Nephron progenitor cell (in vitro differentiated cells): Measurements from ENCODE around the gene SPATC1L.

Experiments
- DNase-seq: peaks from one replicate; pipeline ENCODE4 v3.0.0; 2021
- H3K27ac Mint-ChIP-seq: 2 replicates; pipeline ENCODE4 v1.8.0; 2021; ENCODE audit warnings: mild to moderate bottlenecking, moderate library complexity, mixed read lengths
- H3K27me3 Mint-ChIP-seq: 2 replicates; pipeline ENCODE4 v1.8.0; 2021; ENCODE audit warnings: mild to moderate bottlenecking, low read depth, mixed read lengths; ENCODE audit not compliant: poor library complexity
- H3K36me3 Mint-ChIP-seq: 2 replicates; pipeline ENCODE4 v1.8.0; 2021; ENCODE audit warnings: low read depth, mixed read lengths
- H3K4me1 Mint-ChIP-seq: 2 replicates; pipeline ENCODE4 v1.8.0; 2021; ENCODE audit warnings: mixed read lengths
- H3K4me3 Mint-ChIP-seq: 2 replicates; pipeline ENCODE4 v1.8.0; 2021; ENCODE audit warnings: mild to moderate bottlenecking, moderate library complexity, mixed read lengths
- H3K9me3 Mint-ChIP-seq: 2 replicates; pipeline ENCODE4 v1.8.0; 2021; ENCODE audit warnings: mild to moderate bottlenecking, moderate library complexity, mixed read lengths
- TF ChIP-seq, protein P1 (sequence below): fragments of 200-600 bp; sonication (generic); IDR thresholded peaks from 2 replicates; pipeline ENCODE4 v1.5.0; 2021; ENCODE audit warnings: antibody characterized with exemption

Gene SPATC1L

DNA sequence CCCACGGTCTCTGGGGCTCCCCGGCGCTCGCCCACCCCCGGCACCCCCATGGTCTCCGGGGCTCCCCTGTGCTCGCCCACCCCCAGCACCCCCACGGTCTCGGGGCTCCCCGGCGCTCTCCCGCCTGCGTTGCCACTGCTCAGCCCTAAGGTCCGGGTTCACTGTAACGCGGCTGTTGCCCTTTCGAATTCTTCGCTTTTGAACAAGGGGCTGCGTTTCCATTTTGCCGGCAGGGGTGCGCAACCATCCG, 23.7 kb downstream of the SPATC1L start:
- peaks cover 18% of the 10 kb centered on the region for H3K4me1 Mint-ChIP-seq
- H3K36me3 Mint-ChIP-seq = peaks cover 39% of the 10 kb centered on the region
- DNase-seq = no peak
- peaks cover 14% of the 10 kb centered on the region for H3K9me3 Mint-ChIP-seq
- H3K27ac Mint-ChIP-seq = no peak overlapping the region
- no peaks in the 10 kb centered on the region for H3K27me3 Mint-ChIP-seq
- no peak overlapping the region for H3K4me3 Mint-ChIP-seq
- TF ChIP-seq, protein P1, sequence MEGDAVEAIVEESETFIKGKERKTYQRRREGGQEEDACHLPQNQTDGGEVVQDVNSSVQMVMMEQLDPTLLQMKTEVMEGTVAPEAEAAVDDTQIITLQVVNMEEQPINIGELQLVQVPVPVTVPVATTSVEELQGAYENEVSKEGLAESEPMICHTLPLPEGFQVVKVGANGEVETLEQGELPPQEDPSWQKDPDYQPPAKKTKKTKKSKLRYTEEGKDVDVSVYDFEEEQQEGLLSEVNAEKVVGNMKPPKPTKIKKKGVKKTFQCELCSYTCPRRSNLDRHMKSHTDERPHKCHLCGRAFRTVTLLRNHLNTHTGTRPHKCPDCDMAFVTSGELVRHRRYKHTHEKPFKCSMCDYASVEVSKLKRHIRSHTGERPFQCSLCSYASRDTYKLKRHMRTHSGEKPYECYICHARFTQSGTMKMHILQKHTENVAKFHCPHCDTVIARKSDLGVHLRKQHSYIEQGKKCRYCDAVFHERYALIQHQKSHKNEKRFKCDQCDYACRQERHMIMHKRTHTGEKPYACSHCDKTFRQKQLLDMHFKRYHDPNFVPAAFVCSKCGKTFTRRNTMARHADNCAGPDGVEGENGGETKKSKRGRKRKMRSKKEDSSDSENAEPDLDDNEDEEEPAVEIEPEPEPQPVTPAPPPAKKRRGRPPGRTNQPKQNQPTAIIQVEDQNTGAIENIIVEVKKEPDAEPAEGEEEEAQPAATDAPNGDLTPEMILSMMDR = no peak

DNA sequence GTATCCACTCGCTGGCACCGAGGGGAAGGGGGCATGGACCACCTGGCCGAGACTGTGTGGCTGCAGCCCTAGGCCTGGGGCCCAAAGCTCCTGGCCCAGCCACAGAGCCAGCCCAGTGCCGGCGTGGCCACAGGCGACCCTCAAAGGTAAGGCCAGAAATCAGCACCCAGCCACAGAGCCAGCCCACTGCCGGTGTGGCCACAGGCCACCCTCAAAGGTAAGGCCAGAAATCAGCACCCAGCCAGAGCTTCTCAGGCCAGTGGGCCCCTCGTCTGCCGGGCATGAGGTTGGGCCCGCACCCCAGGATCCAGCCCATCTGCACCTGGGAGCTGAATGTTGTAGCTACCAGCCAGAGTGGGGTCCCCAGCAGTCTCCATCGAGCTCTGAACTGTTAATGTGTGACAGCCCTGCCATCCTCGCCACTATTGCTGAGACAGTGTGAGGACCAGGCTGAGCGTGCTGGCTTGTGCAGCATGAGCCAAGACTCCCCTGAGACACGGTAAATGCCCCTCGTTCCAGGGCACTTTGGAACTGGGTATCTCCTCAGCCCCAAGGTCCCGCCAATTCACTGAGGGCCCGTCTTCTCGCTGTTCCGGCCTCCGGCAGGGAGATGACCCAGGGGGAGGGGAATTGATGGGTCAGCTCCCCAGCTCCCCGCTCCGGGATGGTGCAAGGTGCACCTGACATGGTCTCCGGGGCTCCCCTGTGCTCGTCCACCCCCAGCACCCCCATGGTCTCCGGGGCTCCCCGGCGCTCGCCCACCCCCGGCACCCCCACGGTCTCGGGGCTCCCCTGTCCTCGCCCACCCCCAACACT, 24.2 kb downstream of the SPATC1L start:
- no peak for DNase-seq
- peaks cover 33% of the 10 kb centered on the region for H3K36me3 Mint-ChIP-seq
- TF ChIP-seq, protein P1 = no peak
- H3K27me3 Mint-ChIP-seq = no peaks in the 10 kb centered on the region
- peaks cover 14% of the 10 kb centered on the region for H3K9me3 Mint-ChIP-seq
- peaks cover 23% of the 10 kb centered on the region for H3K4me1 Mint-ChIP-seq
- H3K4me3 Mint-ChIP-seq = no peak overlapping the region
- no peak overlapping the region for H3K27ac Mint-ChIP-seq

DNA sequence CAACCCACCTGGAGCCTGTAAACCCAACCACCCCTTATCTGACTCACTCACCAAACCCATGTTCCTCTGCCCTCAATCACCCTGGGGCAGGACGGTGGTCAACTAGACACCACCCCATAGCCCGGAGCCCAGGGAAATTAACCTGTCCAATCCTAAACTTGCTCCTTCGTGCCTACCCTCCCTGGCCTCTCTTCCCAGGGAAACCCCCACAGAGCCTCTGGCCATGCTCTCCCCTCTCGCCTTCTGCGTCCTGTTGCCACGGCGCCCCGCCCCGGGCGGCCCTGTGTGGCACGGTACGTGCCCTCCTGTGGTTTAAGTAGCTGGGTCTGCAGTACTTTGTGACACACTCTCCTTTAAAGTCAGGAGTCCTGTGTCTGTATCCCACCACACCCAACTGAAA, 24.9 kb downstream of the SPATC1L start:
- TF ChIP-seq, protein P1 = no peak
- Mint-ChIP-seq H3K9me3 (peaks cover 14% of the 10 kb centered on the region), H3K4me3 (no peak overlapping the region), H3K27ac (peak overlapping the region; percentile 83), H3K27me3 (no peaks in the 10 kb centered on the region), H3K4me1 (peaks cover 21% of the 10 kb centered on the region), H3K36me3 (peaks cover 27% of the 10 kb centered on the region)
- DNase-seq = no peak

DNA sequence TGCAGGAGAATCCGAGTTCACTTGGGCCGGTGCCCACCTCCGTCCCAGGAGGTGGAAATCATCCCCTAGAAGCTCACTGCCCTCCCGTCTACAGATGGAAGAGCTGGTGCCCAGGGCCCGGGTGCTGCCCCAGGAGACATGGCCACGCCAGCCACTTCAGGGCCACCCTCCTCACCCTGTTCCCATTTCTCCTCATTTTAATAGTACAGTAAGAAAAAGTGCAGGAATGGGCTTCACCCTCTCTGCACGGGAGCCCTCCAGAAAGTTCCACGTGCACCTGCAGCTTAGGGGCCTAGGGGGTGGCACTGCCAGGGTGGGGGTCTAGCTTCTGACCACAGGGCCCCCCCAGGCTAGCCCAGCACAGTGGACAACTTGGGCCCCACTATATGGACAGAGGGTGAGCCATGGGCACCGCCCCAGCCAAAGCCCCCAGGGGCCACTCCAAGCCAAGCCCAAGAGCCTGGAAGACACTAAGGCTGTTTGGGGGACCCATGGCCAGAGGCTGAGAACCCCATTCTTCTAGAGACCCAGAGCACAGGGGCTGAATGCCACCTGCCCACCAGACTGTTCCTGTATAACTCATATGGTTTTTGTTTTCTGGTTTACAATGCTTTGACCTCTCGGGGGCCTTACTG, 25.5 kb downstream of the SPATC1L start:
- Mint-ChIP-seq H3K27ac (no peak overlapping the region), H3K4me3 (no peak overlapping the region), H3K27me3 (no peaks in the 10 kb centered on the region), H3K36me3 (peaks cover 21% of the 10 kb centered on the region), H3K9me3 (peaks cover 14% of the 10 kb centered on the region), H3K4me1 (peaks cover 21% of the 10 kb centered on the region)
- TF ChIP-seq, protein P1 = no peak
- DNase-seq = no peak

DNA sequence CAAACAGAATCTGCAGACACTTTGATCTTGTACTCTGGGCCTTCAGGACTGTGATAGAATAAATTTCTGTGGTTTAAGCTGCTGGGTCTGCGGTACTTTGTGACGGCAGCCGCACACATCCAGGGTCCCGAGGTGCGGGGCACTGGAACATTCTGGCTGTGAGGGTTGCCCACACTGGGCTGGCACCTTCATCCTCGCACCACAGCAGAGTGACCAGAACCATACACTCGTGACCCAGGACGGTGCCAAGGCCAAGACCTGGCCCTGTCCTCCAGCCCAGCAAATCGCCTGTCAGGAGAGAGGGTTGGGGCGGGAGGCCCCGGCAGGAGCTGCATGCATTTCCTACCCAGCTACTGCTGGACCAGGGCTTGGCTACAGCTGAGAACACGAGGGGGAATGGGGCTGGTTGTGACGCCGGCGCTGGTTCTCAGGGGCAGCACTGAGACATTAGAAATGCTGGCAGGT, 26.2 kb downstream of the SPATC1L start:
- Mint-ChIP-seq H3K27ac (no peak overlapping the region), H3K36me3 (peaks cover 13% of the 10 kb centered on the region), H3K27me3 (no peaks in the 10 kb centered on the region), H3K4me3 (no peak overlapping the region), H3K9me3 (peaks cover 8% of the 10 kb centered on the region), H3K4me1 (peaks cover 21% of the 10 kb centered on the region)
- no peak for DNase-seq
- TF ChIP-seq, protein P1 = no peak
